ENCODE data around the gene SMARCC2. TPM values are rescaled to one million over a fixed set of nuclear protein-coding genes. Genes with fewer than 3 reads are reported as not detected.
A peak's percentile ranks its signal among the peaks of the same experiment; 100 is the strongest.

SMARCC2 gene
- total and polyA plus RNA-seq, 9 of the 15 experiments (the other 6 are each of a cell fraction or from before 2014, with no cell fraction given), result 11.9 to 86.0 (median 36.6) TPM

GRCh38 chr12:56117778-56118687 is 71.2 kb downstream of the SMARCC2 start, which contains the start of gene ZC3H10 (continued):
- TF ChIP-seq ZBTB34 (CRISPR knock-in tag; IDR thresholded peaks at IDR 0.05), result no peak
- TF ChIP-seq E2F3 (CRISPR knock-in tag; IDR thresholded peaks at IDR 0.05), result no peak
- no peak for TF ChIP-seq STAT5B (CRISPR knock-in tag; IDR thresholded peaks at IDR 0.05)
- TF ChIP-seq NR1H2 (CRISPR knock-in tag; IDR thresholded peaks at IDR 0.05), result no peak
- 0 out of 2 replicates have a peak, but pooled peaks have one; percentile 17 for TF ChIP-seq FOXM1 (IDR thresholded peaks at IDR 0.05; ENCODE audit: low read depth)
- peak; percentile 73; the same call in 1 of the 2 replicates for TF ChIP-seq FOXM1 (CRISPR knock-in tag; IDR thresholded peaks at IDR 0.05; ENCODE audit: low read depth)
- no peak for TF ChIP-seq ILK (tag; IDR thresholded peaks at IDR 0.05; ENCODE audit: borderline replicate concordance, low read depth)
- no peak for TF ChIP-seq SREBF2 (CRISPR knock-in tag; IDR thresholded peaks at IDR 0.05)
- no peak for TF ChIP-seq ZNF3 (CRISPR knock-in tag; IDR thresholded peaks at IDR 0.05)
- peak; percentile 75 for TF ChIP-seq ATF1 (CRISPR knock-in tag; IDR thresholded peaks at IDR 0.05)
- TF ChIP-seq ATF1 (tag; IDR thresholded peaks at IDR 0.05), result peak; percentile 99
- TF ChIP-seq POLR2H (tag; IDR thresholded peaks at IDR 0.05; ENCODE audit: low read depth), result peak; percentile 95
- TF ChIP-seq ARID3A (IDR thresholded peaks at IDR 0.05; ENCODE audit: borderline replicate concordance, low read depth, low read length), result 0 out of 2 replicates have a peak, but pooled peaks have one; percentile 9
- peak; percentile 84 for TF ChIP-seq CREB1 (IDR thresholded peaks at IDR 0.05)
- TF ChIP-seq CREB1 (CRISPR knock-in tag; IDR thresholded peaks at IDR 0.05), result peak; percentile 93
- no peak; the same call in 1 of the 2 replicates for TF ChIP-seq ZHX1 (conservative IDR thresholded peaks at IDR 0.05; ENCODE audit: low read length)
- TF ChIP-seq CHD1 (IDR thresholded peaks at IDR 0.05; ENCODE audit: low read length), result no peak
- TF ChIP-seq SRF (CRISPR knock-in tag; IDR thresholded peaks at IDR 0.05), result peak; percentile 67 to 84; a peak in 3 of 4 replicates
- peak; percentile 98 for TF ChIP-seq HBP1 (CRISPR knock-in tag; IDR thresholded peaks at IDR 0.05)

Measured in K562 (cell line).